Activated CD8-positive, alpha-beta memory T cell treated with anti-CD3 and anti-CD28 coated beads, Interleukin-2, amount 10 ng/mL, durations not matched to agents 7 days and 5 days (primary cell): Measurements from ENCODE around the gene LNPK. TPM values are rescaled to one million over a fixed set of nuclear protein-coding genes. Genes with fewer than 3 reads are reported as not detected.

Experiments
- ATAC-seq: fragments of 150-1000 bp; cut with Tn5 transposase; one replicate; pipeline ENCODE4 v1.10.0; 2021; ENCODE audit warnings: moderate library complexity
- CTCF ChIA-PET: fragments of 350-600 bp; sonication (Branson Sonifier 250); formaldehyde crosslinking; loops from one replicate; lab custom pipeline; 2021; ENCODE audit warnings: antibody characterized with exemption; lab: Charles Lee
- DNase-seq: peaks from one replicate; pipeline ENCODE4 v3.0.0-alpha.2; 2020
- H3K27ac Mint-ChIP-seq: one replicate; pipeline ENCODE4 v1.8.0; 2021; ENCODE audit warnings: mild to moderate bottlenecking, mixed read lengths
- H3K27me3 Mint-ChIP-seq: one replicate; pipeline ENCODE4 v1.8.0; 2021; ENCODE audit warnings: mixed read lengths
- H3K36me3 Mint-ChIP-seq: one replicate; pipeline ENCODE4 v1.8.0; 2021; ENCODE audit warnings: mild to moderate bottlenecking, mixed read lengths
- H3K4me1 Mint-ChIP-seq: one replicate; pipeline ENCODE4 v1.8.0; 2021; ENCODE audit warnings: mixed read lengths
- H3K4me3 Mint-ChIP-seq: one replicate; pipeline ENCODE4 v1.8.0; 2021; ENCODE audit warnings: mild to moderate bottlenecking, moderate library complexity, mixed read lengths
- H3K9me3 Mint-ChIP-seq: one replicate; pipeline ENCODE4 v1.8.0; 2022; ENCODE audit warnings: low read depth, mixed read lengths
- total RNA-seq, 2 experiments: library from RNA; stranded (reverse); gene quantifications; one replicate each; pipeline ENCODE4 v1.2.3, GENCODE V29; 2021

LNPK gene
- total RNA-seq, 2 experiments from 2014 or later = 34.1 to 38.2 TPM

GRCh38 chr2:175950512-175950911 is 51.6 kb downstream of the LNPK start:
- ATAC-seq (no peak), DNase-seq (no peak)
- Mint-ChIP-seq H3K27ac (no peak overlapping the region), H3K27me3 (no peaks in the 10 kb centered on the region), H3K4me1 (no peaks in the 10 kb centered on the region), H3K4me3 (no peak overlapping the region), H3K9me3 (no peaks in the 10 kb centered on the region), H3K36me3 (peaks cover 28% of the 10 kb centered on the region)
- CTCF ChIA-PET = interaction anchor here (1.0 kb wide), 1 partner anchor 147 kb away, joined by 3 read pairs; no protein-coding TSS in a partner anchor

DNA sequence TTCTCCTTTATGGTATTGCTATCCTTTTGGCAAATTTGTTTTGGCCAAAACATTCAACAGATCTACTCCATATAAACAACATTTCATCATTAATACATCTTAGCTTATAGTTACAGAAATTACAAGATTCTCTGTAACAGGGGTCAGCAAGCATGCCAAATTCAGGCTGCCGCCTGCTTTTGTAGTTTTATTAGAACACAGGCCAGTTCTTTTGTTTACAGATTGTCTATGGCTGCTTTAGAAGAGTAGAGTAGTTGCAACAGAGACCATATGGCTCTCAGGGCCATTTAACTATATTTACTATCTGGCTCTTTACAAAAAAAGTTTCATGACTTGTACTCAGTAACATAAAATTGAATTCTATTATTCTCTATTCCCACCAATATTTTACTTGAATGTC is 53.9 kb downstream of the LNPK start:
- Mint-ChIP-seq H3K9me3 (no peaks in the 10 kb centered on the region), H3K27ac (no peak overlapping the region), H3K4me3 (no peak overlapping the region), H3K36me3 (peaks cover 23% of the 10 kb centered on the region), H3K27me3 (no peaks in the 10 kb centered on the region), H3K4me1 (no peaks in the 10 kb centered on the region)
- DNase-seq (no peak), ATAC-seq (no peak)
- CTCF ChIA-PET = interaction anchor here (1.3 kb wide), 1 partner anchor 9 kb away, joined by 3 read pairs; no protein-coding TSS in a partner anchor

- H3K27ac Mint-ChIP-seq = no peak overlapping the region
- peaks cover 19% of the 10 kb centered on the region for H3K36me3 Mint-ChIP-seq
- no peaks in the 10 kb centered on the region for H3K27me3 Mint-ChIP-seq
- ATAC-seq (no peak), DNase-seq (no peak)
- no peaks in the 10 kb centered on the region for H3K9me3 Mint-ChIP-seq
- no peak overlapping the region for H3K4me3 Mint-ChIP-seq
- CTCF ChIA-PET = no interaction called here
- no peaks in the 10 kb centered on the region for H3K4me1 Mint-ChIP-seq
These were observed 55.0 kb downstream of the LNPK start for GRCh38 chr2:175947073-175947472.

DNA sequence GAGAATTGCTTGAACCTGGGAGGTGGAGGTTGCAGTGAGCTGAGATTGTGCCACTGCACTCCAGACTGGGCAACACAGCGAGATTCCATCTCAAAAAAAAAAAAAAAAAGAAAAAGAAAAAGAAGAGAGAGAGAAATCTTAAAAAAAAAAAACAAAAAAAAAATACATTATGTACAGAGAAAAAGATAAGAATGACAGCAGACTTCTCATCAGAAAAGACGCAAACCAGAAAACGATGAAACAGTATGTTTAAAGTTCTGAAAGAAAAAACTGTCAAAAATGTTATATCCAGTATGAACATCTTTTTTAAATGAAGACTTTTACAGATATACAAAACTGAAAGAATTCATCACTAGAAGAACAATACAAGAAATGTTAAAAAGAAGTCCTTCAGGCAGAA is 60.4 kb downstream of the LNPK start:
- ATAC-seq (no peak), DNase-seq (no peak)
- H3K4me3 Mint-ChIP-seq = no peak overlapping the region
- peaks cover 20% of the 10 kb centered on the region for H3K36me3 Mint-ChIP-seq
- H3K27ac Mint-ChIP-seq = no peak overlapping the region
- H3K4me1 Mint-ChIP-seq = no peaks in the 10 kb centered on the region
- no peaks in the 10 kb centered on the region for H3K9me3 Mint-ChIP-seq
- CTCF ChIA-PET = no interaction called here
- no peaks in the 10 kb centered on the region for H3K27me3 Mint-ChIP-seq

GRCh38 chr2:175937216-175937615 is 64.9 kb downstream of the LNPK start:
- Mint-ChIP-seq H3K4me3 (no peak overlapping the region), H3K27me3 (no peaks in the 10 kb centered on the region), H3K27ac (no peak overlapping the region), H3K36me3 (peaks cover 34% of the 10 kb centered on the region), H3K9me3 (no peaks in the 10 kb centered on the region), H3K4me1 (no peaks in the 10 kb centered on the region)
- CTCF ChIA-PET = no interaction called here
- no peak for DNase-seq
- no peak for ATAC-seq

DNA sequence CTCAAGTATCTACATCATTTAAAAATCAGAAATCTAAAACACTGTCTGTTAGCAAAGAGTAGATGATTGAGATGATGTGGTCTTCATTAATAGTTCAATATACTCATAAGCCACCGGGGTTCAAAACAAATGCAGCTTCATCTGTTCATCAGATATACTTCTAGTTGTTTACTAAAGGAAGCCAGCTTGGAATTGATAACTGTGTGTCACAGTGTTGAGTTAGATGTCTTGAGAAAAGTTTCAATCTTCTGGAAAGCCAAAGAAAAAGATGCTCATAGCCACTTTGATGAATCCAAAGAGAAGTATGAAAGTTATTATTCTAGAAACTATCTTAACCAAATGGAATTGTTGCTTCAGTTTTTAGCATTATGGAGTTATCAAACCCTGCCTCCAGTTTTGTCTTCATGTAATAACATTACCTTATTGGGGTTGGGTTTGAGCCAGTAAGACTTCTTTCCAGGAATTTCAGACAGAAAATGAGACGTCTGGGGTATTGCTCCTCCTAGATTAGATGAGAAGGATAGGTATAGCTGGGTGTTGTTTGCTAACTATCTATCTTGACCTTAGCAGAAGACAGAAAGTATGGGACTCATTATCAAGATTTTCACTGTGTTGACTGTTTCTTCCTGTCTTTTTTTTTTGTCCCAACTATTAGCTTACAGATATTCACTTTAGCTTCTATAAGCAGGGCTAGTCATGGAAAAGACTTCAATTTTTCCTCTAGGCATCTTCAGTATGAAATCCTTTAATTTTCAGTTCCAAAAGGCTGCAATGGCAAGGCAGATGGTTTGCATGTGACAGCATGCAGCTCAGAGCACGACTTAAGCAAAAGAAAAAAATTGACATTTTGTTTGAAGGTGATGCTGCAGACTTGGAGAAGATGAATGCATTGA is 66.5 kb downstream of the LNPK start:
- H3K4me1 Mint-ChIP-seq = no peaks in the 10 kb centered on the region
- DNase-seq = no peak
- peaks cover 32% of the 10 kb centered on the region for H3K36me3 Mint-ChIP-seq
- no peaks in the 10 kb centered on the region for H3K9me3 Mint-ChIP-seq
- CTCF ChIA-PET = no interaction called here
- H3K27ac Mint-ChIP-seq = no peak overlapping the region
- H3K27me3 Mint-ChIP-seq = no peaks in the 10 kb centered on the region
- no peak overlapping the region for H3K4me3 Mint-ChIP-seq
- no peak for ATAC-seq

DNA sequence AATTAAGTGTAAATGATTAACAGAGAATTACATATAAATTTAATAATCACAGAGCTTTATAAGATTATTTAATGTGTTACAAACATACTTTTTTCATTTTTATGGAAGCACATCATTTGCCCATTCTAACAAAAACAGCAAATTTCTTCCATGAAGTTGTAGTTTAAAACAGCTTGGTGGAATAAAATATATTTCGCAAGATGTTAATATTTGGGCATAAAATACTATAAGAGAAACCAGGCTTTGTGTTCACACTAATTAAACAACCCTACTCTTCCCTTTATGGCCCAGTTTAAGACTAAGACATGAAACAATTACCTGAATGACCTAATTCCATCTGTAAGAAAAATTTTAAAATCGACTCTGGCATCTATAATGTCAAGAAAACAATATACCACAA is 69.4 kb downstream of the LNPK start:
- CTCF ChIA-PET = no interaction called here
- Mint-ChIP-seq H3K27me3 (no peaks in the 10 kb centered on the region), H3K9me3 (no peaks in the 10 kb centered on the region), H3K27ac (no peak overlapping the region), H3K36me3 (peaks cover 29% of the 10 kb centered on the region), H3K4me3 (no peak overlapping the region), H3K4me1 (no peaks in the 10 kb centered on the region)
- ATAC-seq = no peak
- no peak for DNase-seq

- Mint-ChIP-seq H3K27ac (no peak overlapping the region), H3K36me3 (peaks cover 29% of the 10 kb centered on the region), H3K27me3 (no peaks in the 10 kb centered on the region), H3K4me1 (no peaks in the 10 kb centered on the region), H3K9me3 (no peaks in the 10 kb centered on the region), H3K4me3 (no peak overlapping the region)
- CTCF ChIA-PET = no interaction called here
- ATAC-seq = no peak
- no peak for DNase-seq
These were observed 70.3 kb downstream of the LNPK start for GRCh38 chr2:175931805-175932204.

- Mint-ChIP-seq H3K27me3 (no peaks in the 10 kb centered on the region), H3K27ac (no peak overlapping the region), H3K9me3 (no peaks in the 10 kb centered on the region), H3K4me1 (no peaks in the 10 kb centered on the region), H3K4me3 (no peak overlapping the region), H3K36me3 (peaks cover 29% of the 10 kb centered on the region)
- CTCF ChIA-PET = no interaction called here
- ATAC-seq (no peak), DNase-seq (no peak)
These were observed 71.6 kb downstream of the LNPK start for GRCh38 chr2:175930504-175930903.

- no peaks in the 10 kb centered on the region for H3K9me3 Mint-ChIP-seq
- CTCF ChIA-PET = no interaction called here
- no peak overlapping the region for H3K4me3 Mint-ChIP-seq
- ATAC-seq (no peak), DNase-seq (no peak)
- H3K4me1 Mint-ChIP-seq = no peaks in the 10 kb centered on the region
- no peaks in the 10 kb centered on the region for H3K27me3 Mint-ChIP-seq
- peaks cover 25% of the 10 kb centered on the region for H3K36me3 Mint-ChIP-seq
- H3K27ac Mint-ChIP-seq = no peak overlapping the region
These were observed 72.2 kb downstream of the LNPK start for GRCh38 chr2:175929850-175930249.

- H3K27me3 Mint-ChIP-seq = no peaks in the 10 kb centered on the region
- no peaks in the 10 kb centered on the region for H3K9me3 Mint-ChIP-seq
- ATAC-seq = no peak
- DNase-seq = no peak
- no peak overlapping the region for H3K27ac Mint-ChIP-seq
- H3K4me3 Mint-ChIP-seq = no peak overlapping the region
- peaks cover 21% of the 10 kb centered on the region for H3K36me3 Mint-ChIP-seq
- CTCF ChIA-PET = no interaction called here
- no peaks in the 10 kb centered on the region for H3K4me1 Mint-ChIP-seq
These were observed 75.8 kb downstream of the LNPK start for GRCh38 chr2:175926272-175926671.

DNA sequence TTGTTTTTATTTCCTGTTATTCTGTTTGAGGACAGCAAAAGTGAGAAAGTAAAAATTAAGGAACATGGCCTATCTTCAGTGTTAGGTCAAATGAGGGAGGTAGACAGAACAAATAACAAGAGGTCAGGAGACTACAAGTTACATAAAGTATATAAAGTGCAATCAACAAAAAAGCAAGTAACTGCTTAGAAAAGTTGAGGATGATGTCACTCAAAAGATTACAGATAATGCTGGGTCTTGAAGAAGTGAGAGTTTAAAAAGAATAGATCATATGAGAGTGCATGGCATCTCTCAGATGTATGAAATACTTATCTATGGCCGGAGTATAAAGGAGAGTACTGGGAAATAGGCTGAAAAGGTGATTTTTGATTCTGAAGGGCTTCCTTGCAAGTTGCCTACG is 79.9 kb downstream of the LNPK start:
- Mint-ChIP-seq H3K4me1 (no peaks in the 10 kb centered on the region), H3K4me3 (no peak overlapping the region), H3K27ac (no peak overlapping the region), H3K36me3 (peaks cover 13% of the 10 kb centered on the region), H3K9me3 (no peaks in the 10 kb centered on the region), H3K27me3 (no peaks in the 10 kb centered on the region)
- ATAC-seq (no peak), DNase-seq (no peak)
- CTCF ChIA-PET = no interaction called here

GRCh38 chr2:175918935-175919334 is 83.1 kb downstream of the LNPK start:
- CTCF ChIA-PET = no interaction called here
- Mint-ChIP-seq H3K9me3 (no peaks in the 10 kb centered on the region), H3K27ac (no peak overlapping the region), H3K36me3 (peaks cover 3% of the 10 kb centered on the region), H3K4me1 (no peaks in the 10 kb centered on the region), H3K4me3 (no peak overlapping the region), H3K27me3 (peaks cover 2% of the 10 kb centered on the region)
- DNase-seq = no peak
- no peak for ATAC-seq

DNA sequence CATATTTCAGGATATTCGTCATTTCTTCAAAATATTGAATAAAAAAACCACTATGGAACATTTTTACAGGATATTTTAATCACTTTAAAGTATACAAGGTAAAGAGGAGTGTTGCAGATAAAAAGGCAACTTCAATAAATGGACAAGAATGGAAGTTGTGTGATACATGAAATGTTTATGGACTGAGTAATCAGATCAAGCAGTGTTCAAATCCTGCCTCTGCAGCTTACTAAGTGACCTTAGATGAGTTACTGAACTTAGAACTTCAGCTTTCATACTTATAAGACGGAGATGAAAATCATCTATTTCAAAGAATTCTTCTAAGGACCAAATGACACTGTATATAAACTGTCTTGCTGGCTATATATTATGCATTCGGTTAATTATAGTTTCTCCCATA is 87.2 kb downstream of the LNPK start:
- Mint-ChIP-seq H3K36me3 (no peaks in the 10 kb centered on the region), H3K27ac (no peak overlapping the region), H3K4me3 (no peak overlapping the region), H3K9me3 (no peaks in the 10 kb centered on the region), H3K4me1 (no peaks in the 10 kb centered on the region), H3K27me3 (peaks cover 17% of the 10 kb centered on the region)
- DNase-seq = no peak
- ATAC-seq = no peak
- CTCF ChIA-PET = no interaction called here
